Measurements from ENCODE around the gene TRPM8.
"Not testable (repeated sequence)": the region's sequence is repeated elsewhere in the genome, so short reads cannot be mapped to it uniquely, and the experiment has no call there.

Gene TRPM8

GRCh38 chr2:233938676-233939370, 21.6 kb downstream of the TRPM8 start:
- DNase-seq (ENCODE audit: low read depth): no peak

GRCh38 chr2:233940376-233941276, 23.5 kb downstream of the TRPM8 start:
- DNase-seq (ENCODE audit: low read depth): no peak

GRCh38 chr2:233942731-233943130, 25.6 kb downstream of the TRPM8 start:
- DNase-seq (ENCODE audit: low read depth): no peak

- DNase-seq (ENCODE audit: low read depth): no peak
These were observed 27.1 kb downstream of the TRPM8 start for GRCh38 chr2:233944269-233944668.

- no peak for DNase-seq (ENCODE audit: low read depth)
These were observed 27.5 kb downstream of the TRPM8 start for GRCh38 chr2:233944722-233945121.

GRCh38 chr2:233945146-233945545, 28.0 kb downstream of the TRPM8 start:
- no peak for DNase-seq (ENCODE audit: low read depth)

GRCh38 chr2:233950078-233950825, 33.1 kb downstream of the TRPM8 start:
- DNase-seq (ENCODE audit: low read depth): no peak

GRCh38 chr2:233952335-233952734, 35.2 kb downstream of the TRPM8 start:
- no peak for DNase-seq (ENCODE audit: low read depth)

GRCh38 chr2:233953087-233953801, 36.1 kb downstream of the TRPM8 start:
- no peak for DNase-seq (ENCODE audit: low read depth)

- DNase-seq (ENCODE audit: low read depth): no peak
These were observed 43.0 kb downstream of the TRPM8 start for GRCh38 chr2:233960203-233960602.

GRCh38 chr2:233961905-233962304, 44.7 kb downstream of the TRPM8 start:
- no peak for DNase-seq (ENCODE audit: low read depth)

- DNase-seq (ENCODE audit: low read depth): no peak
These were observed 47.4 kb downstream of the TRPM8 start for GRCh38 chr2:233964581-233964980.

GRCh38 chr2:233965032-233965603, 47.9 kb downstream of the TRPM8 start:
- no peak for DNase-seq (ENCODE audit: low read depth)

- DNase-seq (ENCODE audit: low read depth): not testable (repeated sequence)
These were observed 48.5 kb downstream of the TRPM8 start for GRCh38 chr2:233965646-233966045.

GRCh38 chr2:233966388-233966787, 49.2 kb downstream of the TRPM8 start:
- no peak for DNase-seq (ENCODE audit: low read depth)

GRCh38 chr2:233967164-233967563, 50.0 kb downstream of the TRPM8 start:
- DNase-seq (ENCODE audit: low read depth): no peak

GRCh38 chr2:233968556-233968955, 51.4 kb downstream of the TRPM8 start:
- no peak for DNase-seq (ENCODE audit: low read depth)

- not testable (repeated sequence) for DNase-seq (ENCODE audit: low read depth)
These were observed 55.3 kb downstream of the TRPM8 start for GRCh38 chr2:233972460-233972859.

- DNase-seq (ENCODE audit: low read depth): no peak
These were observed 55.9 kb downstream of the TRPM8 start for GRCh38 chr2:233972941-233973575.

GRCh38 chr2:233973786-233974185, 56.6 kb downstream of the TRPM8 start:
- no peak for DNase-seq (ENCODE audit: low read depth)

GRCh38 chr2:233974530-233975071, 57.4 kb downstream of the TRPM8 start:
- no peak for DNase-seq (ENCODE audit: low read depth)
